H9 (cell line): ENCODE results near the gene TMCC1. TPM values are rescaled to one million over a fixed set of nuclear protein-coding genes. Genes with fewer than 3 reads are reported as not detected.

Experiments
- DNase-seq: peaks from one replicate; pipeline ENCODE4 v3.0.0-alpha.2; 2017
- H2AFZ ChIP-seq: one replicate; pipeline ENCODE4 v1.6.1; 2013; ENCODE audit warnings: mild to moderate bottlenecking, low read length, control low read depth, moderate library complexity
- H2AK5ac ChIP-seq: 2 replicates; pipeline ENCODE4 v1.6.1; 2013; ENCODE audit warnings: low read length, control low read depth, mixed read lengths; ENCODE audit not compliant: insufficient read length
- H2BK120ac ChIP-seq: one replicate; pipeline ENCODE4 v1.6.1; 2013; ENCODE audit warnings: low read depth, mild to moderate bottlenecking, low read length, control low read depth, inconsistent platforms; ENCODE audit not compliant: poor library complexity, severe bottlenecking
- H2BK12ac ChIP-seq: 2 replicates; pipeline ENCODE4 v1.6.1; 2013; ENCODE audit warnings: low read length, control low read depth, mixed read lengths, low read depth; ENCODE audit not compliant: insufficient read length
- H2BK15ac ChIP-seq: 2 replicates; pipeline ENCODE4 v1.6.1; 2013; ENCODE audit warnings: low read depth, low read length, control low read depth
- H2BK20ac ChIP-seq: one replicate; pipeline ENCODE4 v1.6.1; 2013; ENCODE audit warnings: low read depth, mild to moderate bottlenecking, low read length, control low read depth, inconsistent platforms; ENCODE audit not compliant: poor library complexity, severe bottlenecking
- H2BK5ac ChIP-seq: 2 replicates; pipeline ENCODE4 v1.6.1; 2013; ENCODE audit warnings: low read length, control low read depth, mixed read lengths; ENCODE audit not compliant: insufficient read length
- H3K14ac ChIP-seq: 2 replicates; pipeline ENCODE4 v1.6.1; 2013; ENCODE audit warnings: low read length, control low read depth; ENCODE audit not compliant: insufficient read depth
- H3K18ac ChIP-seq: 2 replicates; pipeline ENCODE4 v1.6.1; 2013; ENCODE audit warnings: low read depth, mild to moderate bottlenecking, mixed read lengths, low read length, control low read depth; ENCODE audit not compliant: insufficient read length
- H3K23ac ChIP-seq: 2 replicates; pipeline ENCODE4 v1.6.1; 2013; ENCODE audit warnings: low read length, control low read depth, mixed read lengths, low read depth; ENCODE audit not compliant: insufficient read length
- H3K23me2 ChIP-seq: 2 replicates; pipeline ENCODE4 v1.6.1; 2013; ENCODE audit warnings: low read depth, mild to moderate bottlenecking, mixed read lengths, low read length, control low read depth; ENCODE audit not compliant: insufficient read length, poor library complexity, severe bottlenecking
- H3K27ac ChIP-seq: 2 replicates; pipeline ENCODE4 v1.5.1; 2013; ENCODE audit warnings: low read length, control low read depth, mixed read lengths, low read depth; ENCODE audit not compliant: insufficient read length
- H3K27me3 ChIP-seq: 2 replicates; pipeline ENCODE4 v1.6.1; 2013; ENCODE audit warnings: low read length, control low read depth, inconsistent platforms; ENCODE audit not compliant: insufficient read depth
- H3K4ac ChIP-seq: 2 replicates; pipeline ENCODE4 v1.6.1; 2013; ENCODE audit warnings: low read depth, mild to moderate bottlenecking, control low read depth, inconsistent platforms, low read length, moderate library complexity
- H3K4me1 ChIP-seq: 2 replicates; pipeline ENCODE4 v1.6.1; 2013; ENCODE audit warnings: low read length, control low read depth, inconsistent platforms; ENCODE audit not compliant: insufficient read depth
- H3K4me2 ChIP-seq: 2 replicates; pipeline ENCODE4 v1.6.1; 2013; ENCODE audit warnings: low read length, control low read depth, mixed read lengths; ENCODE audit not compliant: insufficient read length, insufficient read depth
- H3K56ac ChIP-seq: 2 replicates; pipeline ENCODE4 v1.6.1; 2013; ENCODE audit warnings: low read depth, mild to moderate bottlenecking, mixed read lengths, low read length, control low read depth; ENCODE audit not compliant: insufficient read length
- H3K79me1 ChIP-seq: 2 replicates; pipeline ENCODE4 v1.6.1; 2013; ENCODE audit warnings: low read depth, mild to moderate bottlenecking, moderate library complexity, low read length, control low read depth, inconsistent platforms; ENCODE audit not compliant: insufficient read depth, poor library complexity, severe bottlenecking
- H3K79me2 ChIP-seq: 2 replicates; pipeline ENCODE4 v1.6.1; 2013; ENCODE audit warnings: low read length, control low read depth, inconsistent platforms; ENCODE audit not compliant: insufficient read depth
- H3K9ac ChIP-seq: 2 replicates; pipeline ENCODE4 v1.6.1; 2013; ENCODE audit warnings: low read length, control low read depth, mixed read lengths; ENCODE audit not compliant: insufficient read length; ENCODE audit errors: extremely low read depth
- H3K9me3 ChIP-seq: one replicate; pipeline ENCODE4 v1.6.1; 2013; ENCODE audit warnings: low read depth, low read length, inconsistent platforms; ENCODE audit not compliant: control insufficient read depth
- H3T11ph ChIP-seq: one replicate; pipeline ENCODE4 v1.6.1; 2013; ENCODE audit warnings: mild to moderate bottlenecking, low read length, control low read depth, inconsistent platforms
- H4K20me1 ChIP-seq: one replicate; pipeline ENCODE4 v1.6.1; 2013; ENCODE audit not compliant: control insufficient read depth, insufficient read length, insufficient read depth
- H4K5ac ChIP-seq: 2 replicates; pipeline ENCODE4 v1.6.1; 2013; ENCODE audit warnings: low read depth, mild to moderate bottlenecking, mixed read lengths, low read length, control low read depth; ENCODE audit not compliant: insufficient read length
- H4K8ac ChIP-seq: replicated peaks from 2 replicates; pipeline ENCODE4 v1.6.1; 2013; ENCODE audit warnings: low read length, control low read depth, mixed read lengths, low read depth; ENCODE audit not compliant: insufficient read length
- H4K91ac ChIP-seq: 2 replicates; pipeline ENCODE4 v1.6.1; 2013; ENCODE audit warnings: low read depth, mild to moderate bottlenecking, moderate library complexity, mixed read lengths, low read length, control low read depth; ENCODE audit not compliant: insufficient read length
- H3K27ac Mint-ChIP-seq, 3 experiments: 2 replicates in 2 of 3; 3 replicates in 1 of 3; pipeline ENCODE4 v1.8.0; 2020 to 2021; ENCODE audit warnings: mixed read lengths in 3 of 3, mild to moderate bottlenecking in 1 of 3, moderate library complexity in 1 of 3
- H3K27me3 Mint-ChIP-seq: 2 replicates; pipeline ENCODE4 v1.8.0; 2021; ENCODE audit warnings: low read depth, mild to moderate bottlenecking, moderate library complexity, mixed read lengths
- H3K36me3 Mint-ChIP-seq, 3 experiments: 2 replicates in 2 of 3; 3 replicates in 1 of 3; pipeline ENCODE4 v1.8.0; 2020 to 2021; ENCODE audit warnings: low read depth in 3 of 3, mixed read lengths in 3 of 3; ENCODE audit not compliant: insufficient read depth in 1 of 3
- H3K4me1 Mint-ChIP-seq, 2 experiments: 2 replicates each; pipeline ENCODE4 v1.8.0; 2020; ENCODE audit warnings: mixed read lengths in 2 of 2
- H3K4me3 Mint-ChIP-seq, 2 experiments: 2 replicates in 1 of 2; 3 replicates in 1 of 2; pipeline ENCODE4 v1.8.0; 2020 to 2021; ENCODE audit warnings: mild to moderate bottlenecking in 2 of 2, mixed read lengths in 2 of 2, moderate library complexity in 1 of 2
- H3K9me3 Mint-ChIP-seq, 2 experiments: 2 replicates in 1 of 2; 3 replicates in 1 of 2; pipeline ENCODE4 v1.8.0; 2020; ENCODE audit warnings: mild to moderate bottlenecking in 2 of 2, mixed read lengths in 2 of 2, moderate library complexity in 1 of 2
- WGBS: extraction: QIAGEN DNeasy Blood & Tissue Kit; methylation state at CpG from one replicate; pipeline ENCODE4 v1.1.7; 2013; ENCODE audit warnings: missing lambda C conversion rate, low lambda C conversion rate, mixed read lengths; ENCODE audit not compliant: insufficient read length; ENCODE audit errors: extremely low coverage; 5-methylcytosine and 5-hydroxymethylcytosine counted together
- total RNA-seq: library from RNA; stranded (reverse); gene quantifications from 2 replicates; pipeline ENCODE4 v1.2.1, GENCODE V29; 2021
- TF ChIP-seq, protein P1 (sequence below): fragments of 200-600 bp; sonication (generic); conservative IDR thresholded peaks from 3 replicates; pipeline ENCODE4 v1.8.0; 2021; ENCODE audit warnings: antibody characterized with exemption, mild to moderate bottlenecking

The TMCC1 gene
- total RNA-seq, 1 experiment from 2014 or later: 24.4 TPM

DNA sequence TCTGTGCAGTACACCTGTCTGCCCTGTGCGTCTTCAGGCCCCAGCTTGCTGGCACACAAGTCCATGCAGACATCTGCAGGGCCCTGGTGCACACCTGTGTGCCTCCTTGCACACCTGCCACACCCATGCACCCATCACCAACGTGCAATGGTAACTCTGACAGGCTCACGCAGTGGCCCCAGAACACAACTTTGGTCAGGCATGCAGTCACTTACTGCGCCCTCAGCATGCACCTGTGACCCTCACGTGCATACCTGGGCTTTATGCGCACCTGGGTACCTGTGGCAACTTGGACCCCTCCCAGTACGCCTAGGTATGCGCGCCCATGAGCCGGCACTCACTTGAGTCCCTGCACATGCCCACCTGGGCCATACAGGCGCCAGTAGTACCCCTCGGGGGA is 288.7 kb downstream of the TMCC1 start:
- no peak overlapping the region for H3K27ac Mint-ChIP-seq
- Histone ChIP-seq H3K18ac (no peak overlapping the region), H3K23me2 (peaks cover 12% of the 10 kb centered on the region), H3K56ac (no peak overlapping the region), H2BK15ac (no peak overlapping the region), H3K23ac (no peak overlapping the region), H3K27me3 (peaks cover 6% of the 10 kb centered on the region; the same call in 1 of the 2 replicates), H3K79me2 (peaks cover 4% of the 10 kb centered on the region; the same call in 1 of the 2 replicates), H3T11ph (no peak overlapping the region), H4K20me1 (no peaks in the 10 kb centered on the region), H2BK120ac (no peak overlapping the region), H3K9me3 (no peaks in the 10 kb centered on the region), H3K4me2 (peak overlapping the region; percentile 48), H2BK5ac (no peak overlapping the region), H2AK5ac (no peak overlapping the region), H3K4ac (no peak overlapping the region), H2BK12ac (no peak overlapping the region), H4K8ac (no peak overlapping the region), H2AFZ (no peak overlapping the region), H3K27ac (no peak overlapping the region), H3K14ac (no peak overlapping the region), H4K5ac (no peak overlapping the region), H4K91ac (no peak overlapping the region), H3K79me1 (no peaks in the 10 kb centered on the region), H2BK20ac (no peak overlapping the region), H3K4me1 (peaks cover 3% of the 10 kb centered on the region), H3K9ac (no peak overlapping the region)
- H3K4me3 Mint-ChIP-seq: peak overlapping the region; percentile 81 to 93
- peaks cover 38% of the 10 kb centered on the region for H3K27me3 Mint-ChIP-seq
- H3K9me3 Mint-ChIP-seq: peaks cover 2 to 3% of the 10 kb centered on the region in 2 experiments; a peak in 2 of 5 replicates
- TF ChIP-seq, protein P1, sequence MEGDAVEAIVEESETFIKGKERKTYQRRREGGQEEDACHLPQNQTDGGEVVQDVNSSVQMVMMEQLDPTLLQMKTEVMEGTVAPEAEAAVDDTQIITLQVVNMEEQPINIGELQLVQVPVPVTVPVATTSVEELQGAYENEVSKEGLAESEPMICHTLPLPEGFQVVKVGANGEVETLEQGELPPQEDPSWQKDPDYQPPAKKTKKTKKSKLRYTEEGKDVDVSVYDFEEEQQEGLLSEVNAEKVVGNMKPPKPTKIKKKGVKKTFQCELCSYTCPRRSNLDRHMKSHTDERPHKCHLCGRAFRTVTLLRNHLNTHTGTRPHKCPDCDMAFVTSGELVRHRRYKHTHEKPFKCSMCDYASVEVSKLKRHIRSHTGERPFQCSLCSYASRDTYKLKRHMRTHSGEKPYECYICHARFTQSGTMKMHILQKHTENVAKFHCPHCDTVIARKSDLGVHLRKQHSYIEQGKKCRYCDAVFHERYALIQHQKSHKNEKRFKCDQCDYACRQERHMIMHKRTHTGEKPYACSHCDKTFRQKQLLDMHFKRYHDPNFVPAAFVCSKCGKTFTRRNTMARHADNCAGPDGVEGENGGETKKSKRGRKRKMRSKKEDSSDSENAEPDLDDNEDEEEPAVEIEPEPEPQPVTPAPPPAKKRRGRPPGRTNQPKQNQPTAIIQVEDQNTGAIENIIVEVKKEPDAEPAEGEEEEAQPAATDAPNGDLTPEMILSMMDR: no peak
- DNase-seq: peak; percentile 48
- no CpG with 5 or more reads among the region's 12 CpGs for WGBS
- H3K36me3 Mint-ChIP-seq: peaks cover 0 to 3% (median 0%) of the 10 kb centered on the region in 3 experiments; a peak in 2 of 7 replicates
- peaks cover 65% of the 10 kb centered on the region in 2 experiments for H3K4me1 Mint-ChIP-seq
